Measurements from ENCODE around the gene FOXI1. TPM values are rescaled to one million over a fixed set of nuclear protein-coding genes. Genes with fewer than 3 reads are reported as not detected.

FOXI1 gene
- total and polyA plus RNA-seq, 2 of the 13 experiments (the other 11 are each of a cell fraction or from before 2014, with no cell fraction given) = not detected

DNA sequence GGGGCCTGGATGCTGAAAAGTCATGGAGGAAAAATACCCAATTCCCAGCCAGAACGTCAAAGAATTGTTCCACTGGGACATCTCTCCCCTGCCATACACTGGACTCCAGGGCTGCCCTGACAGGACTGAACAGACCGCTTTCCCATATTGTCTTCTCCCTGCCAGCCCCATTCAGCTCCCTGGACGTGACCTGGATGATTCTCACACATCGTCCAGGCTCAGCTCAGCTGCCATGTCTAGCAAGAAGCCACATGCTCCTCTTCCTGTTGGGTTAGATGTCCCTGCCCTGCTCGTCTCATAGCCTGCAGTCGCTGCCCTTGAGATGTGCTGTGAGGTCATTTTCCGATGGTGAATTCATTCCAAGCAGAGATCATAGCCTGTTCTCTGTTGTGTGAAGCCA lies 37.4 kb downstream of the FOXI1 start:
- POLR2A ChIA-PET = no interaction called here
- CTCF ChIA-PET (ENCODE audit: low intra/inter-chr PET ratio, low total read pairs) = no interaction called here
- Histone ChIP-seq H2AFZ (ENCODE audit: low read length) (no peak overlapping the region), H3K9me3 (ENCODE audit: low read length) (no peaks in the 10 kb centered on the region), H3K9ac (ENCODE audit: insufficient read depth, low read depth, low read length) (no peak overlapping the region), H4K20me1 (ENCODE audit: insufficient read depth, low read length) (no peaks in the 10 kb centered on the region), H3K4me3 (replicated peaks in 1 of 3; ENCODE audit: insufficient read depth in 1 of 3, low read depth in 2 of 3, low read length in 3 of 3) (no peak overlapping the region), H3K27me3 (ENCODE audit: control insufficient read depth in 1 of 2, insufficient read depth in 2 of 2, low read length in 2 of 2) (no peaks in the 10 kb centered on the region), H3K79me2 (ENCODE audit: insufficient read depth, low read length) (no peaks in the 10 kb centered on the region), H3K36me3 (replicated peaks in 1 of 2; ENCODE audit: control insufficient read depth in 1 of 2, insufficient read depth in 2 of 2, low read length in 2 of 2) (no peaks in the 10 kb centered on the region), H3K4me1 (ENCODE audit: insufficient read depth, low read length) (no peaks in the 10 kb centered on the region), H3K4me2 (ENCODE audit: low read depth, low read length) (no peak overlapping the region), H3K27ac (ENCODE audit: extremely low read length, insufficient read depth, low read length) (no peak overlapping the region)
- intact Hi-C loops (cut with micrococcal nuclease; ENCODE audit: unreplicated experiment) = no loop called here
- no peak for DNase-seq (ENCODE audit: low spot score)
- no peak for TF ChIP-seq FOXJ3 (CRISPR knock-in tag; IDR thresholded peaks at IDR 0.05; ENCODE audit: borderline replicate concordance)
- TF ChIP-seq, protein P1, sequence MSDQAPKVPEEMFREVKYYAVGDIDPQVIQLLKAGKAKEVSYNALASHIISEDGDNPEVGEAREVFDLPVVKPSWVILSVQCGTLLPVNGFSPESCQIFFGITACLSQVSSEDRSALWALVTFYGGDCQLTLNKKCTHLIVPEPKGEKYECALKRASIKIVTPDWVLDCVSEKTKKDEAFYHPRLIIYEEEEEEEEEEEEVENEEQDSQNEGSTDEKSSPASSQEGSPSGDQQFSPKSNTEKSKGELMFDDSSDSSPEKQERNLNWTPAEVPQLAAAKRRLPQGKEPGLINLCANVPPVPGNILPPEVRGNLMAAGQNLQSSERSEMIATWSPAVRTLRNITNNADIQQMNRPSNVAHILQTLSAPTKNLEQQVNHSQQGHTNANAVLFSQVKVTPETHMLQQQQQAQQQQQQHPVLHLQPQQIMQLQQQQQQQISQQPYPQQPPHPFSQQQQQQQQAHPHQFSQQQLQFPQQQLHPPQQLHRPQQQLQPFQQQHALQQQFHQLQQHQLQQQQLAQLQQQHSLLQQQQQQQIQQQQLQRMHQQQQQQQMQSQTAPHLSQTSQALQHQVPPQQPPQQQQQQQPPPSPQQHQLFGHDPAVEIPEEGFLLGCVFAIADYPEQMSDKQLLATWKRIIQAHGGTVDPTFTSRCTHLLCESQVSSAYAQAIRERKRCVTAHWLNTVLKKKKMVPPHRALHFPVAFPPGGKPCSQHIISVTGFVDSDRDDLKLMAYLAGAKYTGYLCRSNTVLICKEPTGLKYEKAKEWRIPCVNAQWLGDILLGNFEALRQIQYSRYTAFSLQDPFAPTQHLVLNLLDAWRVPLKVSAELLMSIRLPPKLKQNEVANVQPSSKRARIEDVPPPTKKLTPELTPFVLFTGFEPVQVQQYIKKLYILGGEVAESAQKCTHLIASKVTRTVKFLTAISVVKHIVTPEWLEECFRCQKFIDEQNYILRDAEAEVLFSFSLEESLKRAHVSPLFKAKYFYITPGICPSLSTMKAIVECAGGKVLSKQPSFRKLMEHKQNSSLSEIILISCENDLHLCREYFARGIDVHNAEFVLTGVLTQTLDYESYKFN (CRISPR knock-in tag; conservative IDR thresholded peaks at IDR 0.05) = no peak
- TF ChIP-seq, protein P2, sequence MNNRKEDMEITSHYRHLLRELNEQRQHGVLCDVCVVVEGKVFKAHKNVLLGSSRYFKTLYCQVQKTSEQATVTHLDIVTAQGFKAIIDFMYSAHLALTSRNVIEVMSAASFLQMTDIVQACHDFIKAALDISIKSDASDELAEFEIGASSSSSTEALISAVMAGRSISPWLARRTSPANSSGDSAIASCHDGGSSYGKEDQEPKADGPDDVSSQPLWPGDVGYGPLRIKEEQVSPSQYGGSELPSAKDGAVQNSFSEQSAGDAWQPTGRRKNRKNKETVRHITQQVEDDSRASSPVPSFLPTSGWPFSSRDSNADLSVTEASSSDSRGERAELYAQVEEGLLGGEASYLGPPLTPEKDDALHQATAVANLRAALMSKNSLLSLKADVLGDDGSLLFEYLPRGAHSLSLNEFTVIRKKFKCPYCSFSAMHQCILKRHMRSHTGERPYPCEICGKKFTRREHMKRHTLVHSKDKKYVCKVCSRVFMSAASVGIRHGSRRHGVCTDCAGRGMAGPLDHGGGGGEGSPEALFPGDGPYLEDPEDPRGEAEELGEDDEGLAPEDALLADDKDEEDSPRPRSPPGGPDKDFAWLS (CRISPR knock-in tag; IDR thresholded peaks at IDR 0.05; ENCODE audit: borderline replicate concordance) = no peak
- TF ChIP-seq, protein P3, sequence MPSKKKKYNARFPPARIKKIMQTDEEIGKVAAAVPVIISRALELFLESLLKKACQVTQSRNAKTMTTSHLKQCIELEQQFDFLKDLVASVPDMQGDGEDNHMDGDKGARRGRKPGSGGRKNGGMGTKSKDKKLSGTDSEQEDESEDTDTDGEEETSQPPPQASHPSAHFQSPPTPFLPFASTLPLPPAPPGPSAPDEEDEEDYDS (CRISPR knock-in tag; IDR thresholded peaks at IDR 0.05) = no peak
- TF ChIP-seq RFX1 (IDR thresholded peaks at IDR 0.05) = no peak
- no peak for FAIRE-seq
- no peak for ATAC-seq
- BruUV-seq (replicated peaks) = no TSS peak
- in situ Hi-C loops (cut with HindIII; ENCODE audit: extremely low pct_ligation_motif_present, low pct_unique_long_range_greater_than_20kb) = no loop called here
- WGBS (ENCODE audit: low lambda C conversion rate) = 0% methylated on average over 5 of the region's 7 CpGs

Data from HepG2 (cell line).